NOMO-1 (cell line): ENCODE data around the gene FAM13C.
A peak's percentile ranks its signal among the peaks of the same experiment; 100 is the strongest.
"Not testable (repeated sequence)": the region's sequence is repeated elsewhere in the genome, so short reads cannot be mapped to it uniquely, and the experiment has no call there.

ENCODE experiments used
- DNase-seq, 2 experiments: peaks; one replicate each; lab custom pipeline; 2025; ENCODE audit not compliant: unreplicated experiment in 2 of 2; lab: John Stamatoyannopoulos, UW

FAM13C gene

DNA sequence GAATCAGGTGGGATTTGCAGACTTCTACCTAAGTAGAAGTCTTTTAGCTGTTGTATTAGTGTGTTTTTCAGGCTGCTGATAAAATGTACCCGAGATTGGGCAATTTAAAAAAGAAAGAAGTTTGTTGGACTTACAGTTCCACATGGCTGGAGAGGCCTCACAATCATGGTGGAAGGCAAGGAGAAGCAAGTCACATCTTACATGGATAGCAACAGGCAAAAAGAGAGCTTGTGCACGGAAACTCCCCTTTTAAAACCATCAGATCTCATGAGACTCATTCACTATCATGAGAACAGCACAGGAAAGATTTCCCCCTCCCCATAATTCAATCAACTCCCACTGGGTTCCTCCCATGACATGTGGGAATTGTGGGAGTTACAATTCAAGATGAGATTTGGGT lies 123.2 kb downstream of the FAM13C start:
- DNase-seq: not testable (repeated sequence)

- no peak for DNase-seq
These were observed 124.6 kb downstream of the FAM13C start for GRCh38 chr10:59237775-59238174.

- DNase-seq: no peak
These were observed 126.2 kb downstream of the FAM13C start for GRCh38 chr10:59236064-59236697.

DNA sequence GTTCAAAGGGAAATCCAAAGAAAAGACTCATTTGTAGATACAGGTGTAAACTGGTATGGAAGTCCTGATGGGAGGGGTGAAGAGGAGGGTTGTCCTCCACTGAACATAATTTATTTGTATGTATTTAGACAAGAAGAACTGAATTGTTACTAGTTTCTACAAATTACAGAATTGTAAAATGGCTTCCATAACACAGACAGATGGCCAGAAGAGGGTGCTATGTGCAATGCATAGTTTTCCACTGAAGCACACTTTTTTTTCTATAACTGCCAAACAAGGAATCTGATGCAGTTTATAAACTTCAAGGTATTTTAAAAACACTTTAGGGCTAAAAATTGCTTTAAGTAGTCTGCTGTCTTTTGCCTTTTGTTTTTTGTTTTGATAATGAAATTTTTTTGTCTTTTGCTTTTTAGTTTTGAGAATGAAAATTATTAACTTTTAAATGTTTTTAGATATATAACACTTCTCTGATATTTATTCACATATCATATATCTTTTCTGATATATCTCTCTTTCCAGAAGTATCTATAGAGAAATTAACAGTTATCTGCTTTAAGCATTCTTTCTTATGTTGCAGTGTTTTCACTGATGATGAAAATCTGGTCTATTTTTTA lies 127.4 kb downstream of the FAM13C start:
- DNase-seq: peak in 1 of 2 experiments; percentile 29

GRCh38 chr10:59234194-59234593 lies 128.2 kb downstream of the FAM13C start:
- no peak for DNase-seq

GRCh38 chr10:59229441-59229840 lies 132.9 kb downstream of the FAM13C start:
- no peak for DNase-seq

DNA sequence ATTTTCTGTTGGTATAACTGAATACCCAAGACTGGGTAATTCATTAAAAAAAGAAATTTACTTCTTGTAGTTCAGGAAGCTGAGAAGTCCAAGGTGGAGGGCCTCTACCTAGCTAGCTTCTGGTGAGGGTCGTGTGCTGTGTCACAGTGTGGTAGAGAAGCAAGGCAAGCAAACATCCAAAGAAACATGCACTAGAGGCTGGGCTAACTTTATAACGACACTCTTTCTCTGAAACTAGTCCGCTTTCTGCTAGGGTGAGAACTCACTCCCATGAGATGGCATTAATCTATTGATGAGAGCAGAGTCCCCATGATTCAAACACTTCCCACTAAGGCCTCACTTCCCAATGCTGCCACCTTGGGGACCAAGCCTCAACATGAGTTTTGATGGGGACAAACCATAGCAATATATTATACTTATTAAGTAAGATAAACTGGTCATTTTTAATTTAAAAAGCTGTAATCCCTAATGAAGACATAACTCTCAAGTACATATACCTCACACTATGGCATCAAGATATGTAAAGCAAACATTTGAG lies 135.1 kb downstream of the FAM13C start:
- DNase-seq: no peak

DNA sequence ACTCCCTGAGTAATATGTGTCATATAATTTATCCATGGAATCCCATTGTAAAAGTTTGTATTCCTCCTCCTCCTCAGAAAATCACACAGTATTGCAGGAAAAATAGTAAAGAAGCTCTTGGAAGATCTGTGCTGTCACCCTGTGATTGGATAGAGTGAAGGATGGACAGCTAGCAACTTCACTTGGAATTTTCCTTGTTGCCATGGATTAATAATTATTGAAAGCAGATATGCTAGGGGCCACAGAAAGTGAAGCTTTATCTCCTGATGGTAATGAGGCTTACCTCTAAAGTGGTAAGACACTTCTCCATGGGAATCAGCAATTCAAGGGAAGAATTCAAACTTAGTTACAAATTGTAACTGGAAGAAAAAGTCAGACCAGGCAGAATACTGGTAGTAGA lies 137.1 kb downstream of the FAM13C start:
- no peak for DNase-seq

- DNase-seq: not testable (repeated sequence)
These were observed 138.8 kb downstream of the FAM13C start for GRCh38 chr10:59223597-59223996.

DNA sequence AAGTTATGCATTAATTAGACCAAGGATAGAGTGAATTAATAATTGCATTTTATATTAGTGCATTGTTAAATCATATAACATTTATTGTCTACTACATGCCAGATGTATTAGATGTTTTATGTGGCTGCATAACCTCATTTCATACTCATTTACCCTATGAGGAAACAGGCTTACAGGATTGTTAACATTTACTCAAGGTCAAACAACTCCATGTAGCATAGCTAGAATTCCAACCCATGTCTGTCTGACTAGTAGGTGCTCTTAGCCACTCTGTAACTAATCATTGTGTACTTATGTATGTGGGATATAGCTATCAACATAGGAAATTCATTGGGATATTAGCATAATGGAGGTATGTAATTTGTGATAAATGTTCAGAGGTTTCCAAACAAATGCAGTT lies 139.6 kb downstream of the FAM13C start:
- DNase-seq: no peak

- DNase-seq: no peak
These were observed 146.0 kb downstream of the FAM13C start for GRCh38 chr10:59216178-59216869.

DNA sequence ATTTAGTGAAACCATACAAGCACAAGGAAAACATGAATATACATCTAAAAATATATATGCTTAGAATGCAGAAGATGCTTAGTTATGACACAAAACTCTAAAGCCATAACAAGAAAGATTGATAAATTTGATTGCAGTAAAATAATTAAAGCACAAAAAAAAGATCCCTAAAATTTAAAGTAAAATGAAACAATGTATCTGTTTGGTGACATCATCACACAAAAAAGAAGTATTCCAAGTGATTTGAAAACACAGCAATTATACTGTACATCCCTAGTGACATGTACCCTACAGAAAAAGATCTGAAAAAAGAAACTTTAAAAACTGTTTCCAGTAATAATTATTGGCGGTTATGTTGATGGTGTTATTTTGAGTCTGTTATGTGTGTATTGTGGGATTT lies 148.2 kb downstream of the FAM13C start:
- DNase-seq: no peak

- DNase-seq: no peak
These were observed 150.0 kb downstream of the FAM13C start for GRCh38 chr10:59212301-59212798.

DNA sequence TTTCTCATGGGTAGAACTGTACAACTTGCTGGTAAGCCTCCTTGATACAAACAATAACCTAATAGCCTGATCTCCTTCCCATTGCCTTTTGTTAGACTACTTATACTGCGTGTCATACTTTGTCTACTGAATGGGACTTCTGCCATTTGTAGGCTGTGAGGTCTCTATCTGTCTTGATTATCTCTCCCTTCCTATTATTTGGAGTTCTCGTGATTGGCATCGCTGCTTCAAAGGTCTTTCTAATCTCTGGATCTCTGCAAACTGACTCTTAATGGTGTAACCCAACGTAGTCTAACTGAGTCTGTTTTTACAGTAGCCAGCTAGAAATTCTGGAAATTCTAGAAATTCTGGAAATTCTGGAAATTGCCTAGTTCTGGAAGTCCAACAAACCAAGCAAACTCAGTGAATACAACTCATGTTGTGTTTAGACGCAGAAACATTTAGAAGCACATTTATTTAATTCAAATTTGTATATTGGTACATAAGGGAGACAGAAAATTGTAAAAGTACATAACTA lies 156.1 kb downstream of the FAM13C start:
- no peak for DNase-seq
